K562 (cell line): Measurements from ENCODE around the gene GEN1. TPM values are rescaled to one million over a fixed set of nuclear protein-coding genes. Genes with fewer than 3 reads are reported as not detected.
A peak's percentile ranks its signal among the peaks of the same experiment; 100 is the strongest.

Experiments used
- ATAC-seq: fragments of 200-7000 bp; cut with Tn5 transposase; 3 replicates; pipeline ENCODE4 v1.9.1; 2020; ENCODE audit warnings: moderate library complexity
- BruUV-seq: library from RNA; stranded (reverse); fragments of 400-500 nt; replicated peaks from 2 replicates; lab custom pipeline; 2021; lab: Mats Ljungman, UMichigan
- CTCF ChIA-PET: fragments of 300-600 bp; formaldehyde crosslinking; extraction: SDS; loops from one replicate; lab custom pipeline; 2021; ENCODE audit warnings: low intra/inter-chr PET ratio; lab: Yijun Ruan, JAX
- POLR2A ChIA-PET: fragments of 300-600, 350-650 bp; sonication (Branson Sonifier 250); formaldehyde crosslinking; extraction: SDS; loops from one replicate; lab custom pipeline; 2021; ENCODE audit warnings: antibody characterized with exemption, inconsistent platforms; lab: Yijun Ruan, JAX
- DNase-seq, 4 experiments: peaks; one replicate each; pipeline versions ENCODE4 v3.0.0 to v3.0.0-alpha.2; 2011 to 2018; ENCODE audit warnings: low spot score in 3 of 4, mixed read lengths in 3 of 4; ENCODE audit errors: extremely low read depth in 1 of 4
- FAIRE-seq: peaks from 2 replicates; lab custom pipeline; 2011; peaks lifted over from hg19 to GRCh38; lab: Jason Lieb, UNC
- H2AFZ ChIP-seq: 2 replicates; pipeline ENCODE4 v1.6.0; 2011; ENCODE audit warnings: low read depth, low read length, control low read depth, inconsistent platforms
- H3K27ac ChIP-seq: fragments of 200-600 bp; 3 replicates; pipeline ENCODE4 v1.8.0; 2011; ENCODE audit warnings: low read depth, mild to moderate bottlenecking, control low read depth, inconsistent platforms, low read length, moderate library complexity, mixed read lengths; ENCODE audit errors: extremely low read depth
- H3K27me3 ChIP-seq, 2 experiments: fragments of 300-600 bp in 1 of 2; 2 replicates in 1 of 2; 3 replicates in 1 of 2; pipeline versions ENCODE4 v1.6.0 to v1.8.0; 2011; ENCODE audit warnings: inconsistent platforms in 2 of 2, low read length in 2 of 2, mild to moderate bottlenecking in 1 of 2, mixed read lengths in 1 of 2, moderate library complexity in 1 of 2; ENCODE audit not compliant: control insufficient read depth in 2 of 2, insufficient read depth in 2 of 2
- H3K36me3 ChIP-seq: fragments of 300-600 bp; 3 replicates; pipeline ENCODE4 v1.8.0; 2011; ENCODE audit warnings: mild to moderate bottlenecking, low read length, inconsistent platforms; ENCODE audit not compliant: control insufficient read depth, insufficient read depth
- H3K4me1 ChIP-seq, 2 experiments: fragments of 200-600 bp in 1 of 2; replicated peaks in 1 of 2; 2 replicates in 1 of 2; 3 replicates in 1 of 2; pipeline versions ENCODE4 v1.5.1 to v1.8.0; 2011; ENCODE audit warnings: inconsistent platforms in 2 of 2, low read length in 2 of 2, mild to moderate bottlenecking in 1 of 2, mixed read lengths in 1 of 2, moderate library complexity in 1 of 2; ENCODE audit not compliant: control insufficient read depth in 2 of 2, insufficient read depth in 2 of 2
- H3K4me2 ChIP-seq: 2 replicates; pipeline ENCODE4 v1.6.1; 2011; ENCODE audit warnings: low read length, control low read depth, inconsistent platforms, mixed read lengths; ENCODE audit not compliant: insufficient read depth
- H3K4me3 ChIP-seq: fragments of 200-600 bp; sonication (generic), shearing (Covaris generic); 2 replicates; pipeline ENCODE4 v1.5.1; 2016; ENCODE audit warnings: control low read depth, inconsistent platforms
- H3K79me2 ChIP-seq: fragments of 200-600 bp; 3 replicates; pipeline ENCODE4 v1.8.0; 2011; ENCODE audit warnings: low read length, inconsistent platforms; ENCODE audit not compliant: control insufficient read depth, insufficient read depth
- H3K9ac ChIP-seq, 2 experiments: 2 replicates each; pipeline versions ENCODE4 v1.6.0 to v1.6.1; 2011; ENCODE audit warnings: low read depth in 2 of 2, low read length in 2 of 2, control low read depth in 1 of 2, inconsistent platforms in 1 of 2, mild to moderate bottlenecking in 1 of 2, mixed read lengths in 1 of 2; ENCODE audit not compliant: insufficient read depth in 1 of 2
- H3K9me1 ChIP-seq: one replicate; pipeline ENCODE4 v1.6.0; 2011; ENCODE audit warnings: inconsistent platforms, mild to moderate bottlenecking, low read length, moderate library complexity; ENCODE audit not compliant: control insufficient read depth, insufficient read depth
- H3K9me3 ChIP-seq: replicated peaks from 2 replicates; pipeline ENCODE4 v1.5.1; 2011; ENCODE audit warnings: low read depth, low read length, inconsistent platforms; ENCODE audit not compliant: control insufficient read depth, insufficient read depth
- H4K20me1 ChIP-seq: replicated peaks from 2 replicates; pipeline ENCODE4 v1.6.1; 2011; ENCODE audit warnings: low read length, inconsistent platforms, mixed read lengths; ENCODE audit not compliant: control insufficient read depth, insufficient read depth
- CEBPZ ChIP-seq: fragments of 150-350 bp; IDR thresholded peaks from 2 replicates; pipeline ENCODE4 v1.6.1; 2014; ENCODE audit warnings: low read depth, mild to moderate bottlenecking, low read length, borderline replicate concordance
- MAFK ChIP-seq: IDR thresholded peaks from 2 replicates; pipeline ENCODE4 v1.6.1; 2011; ENCODE audit warnings: low read length, improper control_type of control experiment
- RBM39 ChIP-seq: fragments of 200-400 bp; formaldehyde crosslinking; optimal IDR thresholded peaks from 2 replicates; pipeline ENCODE3; 2018; ENCODE audit warnings: low read depth, low read length
- TCF7 ChIP-seq: sonication (generic); IDR thresholded peaks from 2 replicates; pipeline ENCODE4 v1.6.1; 2016; ENCODE audit warnings: antibody characterized with exemption, borderline replicate concordance
- ZBTB40 ChIP-seq, 2 experiments: fragments of 450-650 bp in 1 of 2; sonication (generic) in 1 of 2; formaldehyde crosslinking in 1 of 2; IDR thresholded peaks; 2 replicates each; pipeline versions ENCODE4 v1.7.1 to v1.9.0; 2016 to 2022; ENCODE audit warnings: inconsistent platforms in 1 of 2, mild to moderate bottlenecking in 1 of 2, missing genetic modification reagents in 1 of 2
- ZBTB43 ChIP-seq: sonication (generic); formaldehyde crosslinking; IDR thresholded peaks from 2 replicates; pipeline ENCODE4 v1.8.0; 2023; ENCODE audit warnings: mild to moderate bottlenecking, missing genetic modification reagents
- WGBS: fragments of 100-300 bp; shearing (Covaris generic); methylation state at CpG from one replicate; pipeline ENCODE4 v1.1.6; 2016; ENCODE audit warnings: low coverage, mixed read lengths; ENCODE audit not compliant: insufficient coverage; ENCODE audit errors: missing lambda C conversion rate; 5-methylcytosine and 5-hydroxymethylcytosine counted together
- in situ Hi-C: fragments of 300-500 bp; cut with MboI; formaldehyde crosslinking; loops from 4 replicates; pipeline ENCODE4 v1.15.0; 2018; ENCODE audit warnings: inconsistent platforms, mixed read lengths
- intact Hi-C: fragments of 100-400 bp; cut with micrococcal nuclease; formaldehyde crosslinking; loops from 2 replicates; pipeline ENCODE4 v1.14.2; 2022
- polyA plus RNA-seq, 8 experiments: library from polyadenylated mRNA; depleted of rRNA in 4 of 8; stranded (reverse) in 5 of 8; unstranded in 3 of 8; fragments of >200 nt; fragmentation: Nextera tagmentation in 2 of 8; fragmentation: Illumina TruSeq in 1 of 8; extraction: Ambion mirVana in 2 of 8; extraction: Trizol in 1 of 8; gene quantifications; 2 replicates each; pipeline versions ENCODE4 v1.2.1 to v1.2.3, GENCODE V29; 2011 to 2014; ENCODE audit warnings: inconsistent platforms in 1 of 8, missing spikeins in 1 of 8
- total RNA-seq, 7 experiments: library from RNA; depleted of rRNA in 6 of 7; stranded (reverse); fragments of >200 nt in 6 of 7; fragmentation: Illumina TruSeq in 2 of 7; extraction: Trizol in 2 of 7; gene quantifications; 2 replicates each; pipeline versions ENCODE4 v1.2.1 to v1.2.3, GENCODE V29; 2011 to 2021; ENCODE audit warnings: low replicate concordance in 1 of 7

Gene GEN1
- total and polyA plus RNA-seq, 9 of the 15 experiments (the other 6 are each of a cell fraction or from before 2014, with no cell fraction given) = 8.6 to 39.7 (median 24.5) TPM

GRCh38 chr2:17772532-17772931 is 18.6 kb downstream of the GEN1 start (continued):
- TF ChIP-seq CEBPZ = no peak

DNA sequence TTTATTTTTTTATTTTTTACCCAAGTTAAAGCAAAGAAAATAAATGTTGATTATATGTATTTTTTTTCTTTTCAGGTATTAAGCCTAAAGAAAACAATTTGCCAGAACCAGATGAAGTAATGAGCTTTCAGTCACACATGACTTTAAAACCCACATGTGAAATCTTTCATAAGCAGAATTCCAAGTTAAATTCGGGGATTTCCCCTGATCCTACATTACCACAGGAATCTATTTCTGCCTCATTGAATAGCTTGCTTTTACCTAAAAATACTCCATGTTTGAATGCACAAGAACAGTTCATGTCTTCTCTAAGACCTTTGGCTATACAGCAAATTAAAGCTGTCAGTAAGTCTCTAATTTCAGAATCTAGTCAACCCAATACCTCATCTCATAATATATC is 26.6 kb downstream of the GEN1 start:
- FAIRE-seq (peak; percentile 56), DNase-seq (no peak), ATAC-seq (no peak)
- in situ Hi-C loops (no loop called here), intact Hi-C loops (no loop called here)
- peaks cover 47% of the 10 kb centered on the region; the same call in 2 of the 3 replicates for H3K36me3 ChIP-seq
- H3K4me2 ChIP-seq = no peak overlapping the region
- H3K79me2 ChIP-seq = no peaks in the 10 kb centered on the region
- BruUV-seq = no TSS peak
- H3K9ac ChIP-seq = no peak overlapping the region
- H3K4me1 ChIP-seq = no peaks in the 10 kb centered on the region
- H3K27me3 ChIP-seq = no peaks in the 10 kb centered on the region
- no peaks in the 10 kb centered on the region for H3K9me1 ChIP-seq
- WGBS = 92% methylated on average over 1 of the region's 1 CpG
- H3K27ac ChIP-seq = no peak overlapping the region
- no peak overlapping the region for H2AFZ ChIP-seq
- ChIA-PET CTCF (no interaction called here), POLR2A (no interaction called here)
- no peaks in the 10 kb centered on the region for H3K9me3 ChIP-seq
- H4K20me1 ChIP-seq = no peaks in the 10 kb centered on the region
- no peak overlapping the region for H3K4me3 ChIP-seq
- no peak for TF ChIP-seq MAFK
- no peak for TF ChIP-seq RBM39
- TF ChIP-seq ZBTB43 (CRISPR knock-in tag) = no peak
- no peak for TF ChIP-seq TCF7
- no peak for TF ChIP-seq ZBTB40 (IDR thresholded peaks at IDR 0.05)
- no peak for TF ChIP-seq ZBTB40 (CRISPR knock-in tag; IDR thresholded peaks at IDR 0.05)
